Endothelial cell of umbilical vein (primary cell): ENCODE data around the gene BLOC1S1. TPM values are rescaled to one million over a fixed set of nuclear protein-coding genes. Genes with fewer than 3 reads are reported as not detected.

Experiments used
- BruUV-seq: library from RNA; stranded (reverse); fragments of 400-500 nt; replicated peaks from 2 replicates; lab custom pipeline; 2021; lab: Mats Ljungman, UMichigan
- CTCF ChIA-PET: fragments of 300-600, 350-600 bp; sonication (Branson Sonifier 250); formaldehyde crosslinking; loops from one replicate; lab custom pipeline; 2021; ENCODE audit warnings: antibody characterized with exemption, inconsistent platforms; lab: Charles Lee
- POLR2A ChIA-PET: fragments of 300-600, 350-600 bp; sonication (Branson Sonifier 250); formaldehyde crosslinking; loops from one replicate; lab custom pipeline; 2021; ENCODE audit warnings: antibody characterized with exemption, inconsistent platforms; lab: Charles Lee
- DNase-seq: peaks from one replicate; pipeline ENCODE4 v3.0.0-alpha.2; 2011; ENCODE audit warnings: low read depth, low spot score
- FAIRE-seq: peaks from 2 replicates; lab custom pipeline; 2011; peaks lifted over from hg19 to GRCh38; lab: Jason Lieb, UNC
- H2AFZ ChIP-seq: 2 replicates; pipeline ENCODE4 v1.6.0; 2012; ENCODE audit warnings: low read depth, low read length, control low read depth, inconsistent platforms
- H3K27ac ChIP-seq: 2 replicates; pipeline ENCODE4 v1.5.1; 2011; ENCODE audit warnings: low read depth, mild to moderate bottlenecking, control low read depth, low read length, moderate library complexity; ENCODE audit not compliant: insufficient read depth
- H3K27me3 ChIP-seq, 2 experiments: 2 replicates each; pipeline versions ENCODE4 v1.6.0 to v1.6.1; 2011; ENCODE audit warnings: low read length in 2 of 2, mixed read lengths in 1 of 2; ENCODE audit not compliant: control insufficient read depth in 2 of 2, insufficient read depth in 2 of 2
- H3K36me3 ChIP-seq, 2 experiments: 2 replicates in 1 of 2; 3 replicates in 1 of 2; pipeline ENCODE4 v1.5.1; 2011; ENCODE audit warnings: low read length in 2 of 2, mild to moderate bottlenecking in 1 of 2, moderate library complexity in 1 of 2; ENCODE audit not compliant: control insufficient read depth in 2 of 2, insufficient read depth in 2 of 2; ENCODE audit errors: extremely low read depth in 1 of 2
- H3K4me1 ChIP-seq: 3 replicates; pipeline ENCODE4 v1.5.1; 2011; ENCODE audit warnings: mild to moderate bottlenecking, low read length; ENCODE audit not compliant: control insufficient read depth, insufficient read depth; ENCODE audit errors: extremely low read depth
- H3K4me2 ChIP-seq: 2 replicates; pipeline ENCODE4 v1.6.1; 2011; ENCODE audit warnings: low read length, control low read depth, mixed read lengths; ENCODE audit not compliant: insufficient read depth
- H3K4me3 ChIP-seq, 3 experiments: fragments of 200-600 bp in 1 of 3; sonication (generic), shearing (Covaris generic) in 1 of 3; replicated peaks in 1 of 3; 2 replicates each; pipeline ENCODE4 v1.5.1; 2011 to 2016; ENCODE audit warnings: control low read depth in 3 of 3, low read length in 3 of 3, mild to moderate bottlenecking in 2 of 3, inconsistent platforms in 1 of 3, low read depth in 1 of 3, moderate library complexity in 1 of 3; ENCODE audit not compliant: insufficient read depth in 1 of 3
- H3K79me2 ChIP-seq: 2 replicates; pipeline ENCODE4 v1.6.0; 2012; ENCODE audit warnings: low read length, inconsistent platforms; ENCODE audit not compliant: control insufficient read depth, insufficient read depth
- H3K9ac ChIP-seq: replicated peaks from 2 replicates; pipeline ENCODE3; 2011; ENCODE audit warnings: low read length, control low read depth; ENCODE audit not compliant: insufficient read depth; ENCODE audit errors: extremely low read depth
- H3K9me1 ChIP-seq: replicated peaks from 3 replicates; pipeline ENCODE4 v1.6.0; 2011; ENCODE audit warnings: mild to moderate bottlenecking, low read length; ENCODE audit not compliant: control insufficient read depth, insufficient read depth; ENCODE audit errors: extremely low read depth
- H3K9me3 ChIP-seq: replicated peaks from 2 replicates; pipeline ENCODE4 v1.5.1; 2012; ENCODE audit warnings: low read length, inconsistent platforms; ENCODE audit not compliant: control insufficient read depth, insufficient read depth
- H4K20me1 ChIP-seq: replicated peaks from 2 replicates; pipeline ENCODE3; 2011; ENCODE audit warnings: mild to moderate bottlenecking, low read length; ENCODE audit not compliant: control insufficient read depth, insufficient read depth; ENCODE audit errors: extremely low read depth
- EZH2 ChIP-seq: IDR thresholded peaks from 2 replicates; pipeline ENCODE4 v1.6.1; 2012; ENCODE audit warnings: borderline replicate concordance, low read depth, mild to moderate bottlenecking, moderate library complexity, low read length, inconsistent platforms; ENCODE audit not compliant: severe bottlenecking
- FOS ChIP-seq: IDR thresholded peaks from 2 replicates; pipeline ENCODE4 v1.6.1; 2011; ENCODE audit warnings: mild to moderate bottlenecking, low read length, moderate library complexity, borderline replicate concordance; ENCODE audit not compliant: insufficient read depth
- GATA2 ChIP-seq: IDR thresholded peaks from 2 replicates; pipeline ENCODE4 v1.7.0; 2011; ENCODE audit warnings: low read depth, mild to moderate bottlenecking, moderate library complexity, mixed read lengths, low read length; ENCODE audit not compliant: insufficient read length, insufficient read depth
- JUN ChIP-seq: IDR thresholded peaks from 2 replicates; pipeline ENCODE4 v1.6.1; 2011; ENCODE audit warnings: borderline replicate concordance, low read depth; ENCODE audit not compliant: insufficient read length, insufficient read depth
- MYC ChIP-seq: IDR thresholded peaks from one replicate; pipeline ENCODE4 v1.6.1; 2011; ENCODE audit warnings: mild to moderate bottlenecking, low read depth, low read length
- POLR2A ChIP-seq: IDR thresholded peaks from 2 replicates; pipeline ENCODE4 v1.6.1; 2012; ENCODE audit warnings: low read depth, mild to moderate bottlenecking, control low read depth, low read length
- POLR2AphosphoS5 ChIP-seq: IDR thresholded peaks from 2 replicates; pipeline ENCODE4 v1.6.1; 2012; ENCODE audit warnings: low read depth, mild to moderate bottlenecking, control low read depth, low read length, moderate library complexity; ENCODE audit not compliant: insufficient read depth
- dilution Hi-C: fragments of 300-500 bp; cut with MboI; formaldehyde crosslinking; loops from one replicate; pipeline ENCODE4 v1.15.0; 2019; ENCODE audit warnings: low sequenced_read_pairs; ENCODE audit not compliant: extremely low pct_ligation_motif_present
- intact Hi-C: fragments of 100-400 bp; cut with micrococcal nuclease; formaldehyde crosslinking; loops from one replicate; pipeline ENCODE4 v1.10.0; 2022
- polyA plus RNA-seq, 4 experiments: library from polyadenylated mRNA; depleted of rRNA in 3 of 4; stranded (reverse) in 3 of 4; unstranded in 1 of 4; fragments of >200 nt; gene quantifications; 2 replicates each; pipeline versions ENCODE4 v1.2.1 to v1.2.3, GENCODE V29; 2011 to 2012; ENCODE audit warnings: missing spikeins in 1 of 4
- total RNA-seq: library from RNA; stranded (reverse); gene quantifications from 2 replicates; pipeline ENCODE4 v1.2.3, GENCODE V29; 2021
- TF ChIP-seq, protein P1 (sequence below): IDR thresholded peaks from 2 replicates; pipeline ENCODE4 v1.6.1; 2011; ENCODE audit not compliant: insufficient read depth, insufficient read length
- TF ChIP-seq, protein P2 (sequence below), 2 donors: IDR thresholded peaks; 1 replicate in 1 of 2; 2 replicates in 1 of 2; pipeline ENCODE4 v1.5.1; 2011; ENCODE audit warnings: low read length in 2 of 2, mild to moderate bottlenecking in 2 of 2, moderate library complexity in 2 of 2, control low read depth in 1 of 2, inconsistent platforms in 1 of 2, low read depth in 1 of 2; ENCODE audit not compliant: insufficient read depth in 1 of 2; ENCODE audit errors: extremely low read depth in 1 of 2

The BLOC1S1 gene
- total and polyA plus RNA-seq, 2 donors (not counting 3 experiments of a cell fraction or from before 2014, with no cell fraction given), result 84.1 to 192 TPM

DNA sequence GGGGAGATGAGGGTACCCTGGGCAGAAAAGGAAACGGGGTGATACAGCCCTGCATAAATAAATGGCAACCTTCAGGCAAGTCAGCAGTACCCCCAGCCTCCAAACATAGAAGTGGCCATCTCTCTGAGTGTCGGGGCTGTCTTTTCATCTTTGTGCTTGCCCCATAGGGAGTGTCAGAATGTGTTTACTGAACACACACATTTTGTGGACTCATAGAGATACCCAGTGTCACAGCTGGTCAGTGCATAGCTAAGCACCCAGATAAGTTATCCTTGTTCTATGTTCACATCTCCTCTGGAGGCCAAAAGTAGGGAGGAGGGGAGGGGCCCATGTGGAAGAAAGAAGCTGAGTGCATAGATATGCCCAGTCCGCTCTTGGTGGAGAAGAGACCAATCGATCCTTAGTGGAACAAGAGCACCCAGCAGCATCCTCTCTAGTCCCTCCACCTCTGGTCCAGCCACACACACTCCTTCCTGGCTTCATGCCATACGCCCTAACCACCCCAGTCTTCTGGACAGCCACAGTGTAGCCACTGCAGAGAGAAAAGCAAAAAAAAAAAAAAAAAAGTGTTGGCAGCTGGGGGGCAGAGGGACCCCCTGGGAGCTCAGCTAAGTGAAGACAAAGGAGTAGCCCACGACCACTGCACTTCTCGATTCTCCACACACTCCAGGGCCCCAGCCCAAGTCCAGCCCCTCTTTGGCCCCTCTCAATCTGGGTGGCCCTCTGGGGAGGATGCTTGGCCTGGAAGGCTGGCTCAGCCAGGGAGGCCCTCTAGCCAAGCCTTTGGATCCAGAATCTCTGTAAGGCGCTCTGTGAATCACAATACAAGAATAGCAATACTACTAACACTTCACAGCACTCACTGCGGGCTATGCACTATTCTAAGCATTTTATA lies 10.8 kb upstream of the BLOC1S1 start:
- no peaks in the 10 kb centered on the region for H4K20me1 ChIP-seq
- intact Hi-C loops, result loop anchor here (5.0 kb wide), 1 partner anchor 43 kb away; no protein-coding TSS in a partner anchor
- FAIRE-seq (no peak), DNase-seq (no peak)
- H3K9me3 ChIP-seq, result no peaks in the 10 kb centered on the region
- no peak overlapping the region for H3K9ac ChIP-seq
- no peaks in the 10 kb centered on the region for H3K4me1 ChIP-seq
- no peaks in the 10 kb centered on the region for H3K36me3 ChIP-seq
- H3K4me3 ChIP-seq, result no peak overlapping the region
- dilution Hi-C loops, result no loop called here
- no peaks in the 10 kb centered on the region for H3K9me1 ChIP-seq
- no peak overlapping the region for H2AFZ ChIP-seq
- H3K4me2 ChIP-seq, result no peak overlapping the region
- no peaks in the 10 kb centered on the region for H3K79me2 ChIP-seq
- CTCF ChIA-PET, result interaction anchor here (1.3 to 2.0 kb wide), 4 partner anchors 11 to 49 kb away, joined by 3 to 8 read pairs (median 8); a partner anchor contains a TSS
- H3K27ac ChIP-seq, result no peak overlapping the region
- BruUV-seq, result no TSS peak
- POLR2A ChIA-PET, result no interaction called here
- no peak for TF ChIP-seq JUN
- TF ChIP-seq FOS, result no peak
- TF ChIP-seq, protein P1, sequence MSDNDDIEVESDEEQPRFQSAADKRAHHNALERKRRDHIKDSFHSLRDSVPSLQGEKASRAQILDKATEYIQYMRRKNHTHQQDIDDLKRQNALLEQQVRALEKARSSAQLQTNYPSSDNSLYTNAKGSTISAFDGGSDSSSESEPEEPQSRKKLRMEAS, result no peak
- TF ChIP-seq MYC, result no peak
- no peak for TF ChIP-seq POLR2AphosphoS5
- TF ChIP-seq, protein P2, sequence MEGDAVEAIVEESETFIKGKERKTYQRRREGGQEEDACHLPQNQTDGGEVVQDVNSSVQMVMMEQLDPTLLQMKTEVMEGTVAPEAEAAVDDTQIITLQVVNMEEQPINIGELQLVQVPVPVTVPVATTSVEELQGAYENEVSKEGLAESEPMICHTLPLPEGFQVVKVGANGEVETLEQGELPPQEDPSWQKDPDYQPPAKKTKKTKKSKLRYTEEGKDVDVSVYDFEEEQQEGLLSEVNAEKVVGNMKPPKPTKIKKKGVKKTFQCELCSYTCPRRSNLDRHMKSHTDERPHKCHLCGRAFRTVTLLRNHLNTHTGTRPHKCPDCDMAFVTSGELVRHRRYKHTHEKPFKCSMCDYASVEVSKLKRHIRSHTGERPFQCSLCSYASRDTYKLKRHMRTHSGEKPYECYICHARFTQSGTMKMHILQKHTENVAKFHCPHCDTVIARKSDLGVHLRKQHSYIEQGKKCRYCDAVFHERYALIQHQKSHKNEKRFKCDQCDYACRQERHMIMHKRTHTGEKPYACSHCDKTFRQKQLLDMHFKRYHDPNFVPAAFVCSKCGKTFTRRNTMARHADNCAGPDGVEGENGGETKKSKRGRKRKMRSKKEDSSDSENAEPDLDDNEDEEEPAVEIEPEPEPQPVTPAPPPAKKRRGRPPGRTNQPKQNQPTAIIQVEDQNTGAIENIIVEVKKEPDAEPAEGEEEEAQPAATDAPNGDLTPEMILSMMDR (IDR thresholded peaks at IDR 0.05; ENCODE audit: extremely low read depth in 1 of 2, insufficient read depth in 1 of 2, low read depth in 1 of 2, low read length in 2 of 2), result no peak
- no peak for TF ChIP-seq POLR2A
- no peak for TF ChIP-seq GATA2
- TF ChIP-seq EZH2, result no peak
- peaks cover 30 to 37% of the 10 kb centered on the region in 2 experiments for H3K27me3 ChIP-seq
